SK-N-SH (cell line): ENCODE measurements around the gene MACO1.

Experiments used
- CHD2 ChIP-seq: fragments of 150-350 bp; IDR thresholded peaks from 2 replicates; pipeline ENCODE4 v1.6.1; 2018; ENCODE audit warnings: low read length; ENCODE audit not compliant: partially characterized antibody
- EP300 ChIP-seq, 2 experiments: IDR thresholded peaks; 2 replicates each; pipeline versions ENCODE4 v1.4.0 to v1.6.1; 2012; ENCODE audit warnings: borderline replicate concordance in 1 of 2, low read depth in 1 of 2, low read length in 1 of 2
- FOXJ3 ChIP-seq: sonication (generic); formaldehyde crosslinking; IDR thresholded peaks from 2 replicates; pipeline ENCODE4 v1.5.1; 2020; ENCODE audit warnings: mild to moderate bottlenecking, missing genetic modification reagents
- GATA2 ChIP-seq: sonication (generic); formaldehyde crosslinking; IDR thresholded peaks from 2 replicates; pipeline ENCODE4 v1.5.0; 2020; ENCODE audit warnings: mild to moderate bottlenecking, missing genetic modification reagents
- NFIC ChIP-seq: IDR thresholded peaks from 2 replicates; pipeline ENCODE4 v1.4.0; 2012; ENCODE audit warnings: borderline replicate concordance
- POLR2AphosphoS5 ChIP-seq: IDR thresholded peaks from 2 replicates; pipeline ENCODE4 v1.6.1; 2012; ENCODE audit warnings: low read depth, low read length
- RAD21 ChIP-seq: IDR thresholded peaks from 2 replicates; pipeline ENCODE4 v1.6.1; 2012; ENCODE audit warnings: mild to moderate bottlenecking, low read length
- RXRA ChIP-seq: IDR thresholded peaks from 2 replicates; pipeline ENCODE4 v1.4.0; 2012; ENCODE audit warnings: low read depth, mild to moderate bottlenecking, borderline replicate concordance
- TCF12 ChIP-seq: IDR thresholded peaks from 2 replicates; pipeline ENCODE4 v1.4.0; 2012
- YY1 ChIP-seq: IDR thresholded peaks from 2 replicates; pipeline ENCODE4 v1.4.0; 2012; ENCODE audit warnings: low read depth, mild to moderate bottlenecking
- TF ChIP-seq, protein P1 (sequence below): fragments of 200-600 bp; sonication (generic); IDR thresholded peaks from 2 replicates; pipeline ENCODE4 v1.6.1; 2017; ENCODE audit warnings: antibody characterized with exemption, mild to moderate bottlenecking, moderate library complexity
- TF ChIP-seq, protein P2 (sequence below): IDR thresholded peaks from 2 replicates; pipeline ENCODE4 v1.6.1; 2012; ENCODE audit warnings: mild to moderate bottlenecking, low read depth, low read length, moderate library complexity
- TF ChIP-seq, protein P3 (sequence below): IDR thresholded peaks from 2 replicates; pipeline ENCODE4 v1.4.0; 2012; ENCODE audit warnings: low read depth

GRCh38 chr1:25461849-25462248 lies 31.2 kb downstream of the MACO1 start:
- TF ChIP-seq, protein P1, sequence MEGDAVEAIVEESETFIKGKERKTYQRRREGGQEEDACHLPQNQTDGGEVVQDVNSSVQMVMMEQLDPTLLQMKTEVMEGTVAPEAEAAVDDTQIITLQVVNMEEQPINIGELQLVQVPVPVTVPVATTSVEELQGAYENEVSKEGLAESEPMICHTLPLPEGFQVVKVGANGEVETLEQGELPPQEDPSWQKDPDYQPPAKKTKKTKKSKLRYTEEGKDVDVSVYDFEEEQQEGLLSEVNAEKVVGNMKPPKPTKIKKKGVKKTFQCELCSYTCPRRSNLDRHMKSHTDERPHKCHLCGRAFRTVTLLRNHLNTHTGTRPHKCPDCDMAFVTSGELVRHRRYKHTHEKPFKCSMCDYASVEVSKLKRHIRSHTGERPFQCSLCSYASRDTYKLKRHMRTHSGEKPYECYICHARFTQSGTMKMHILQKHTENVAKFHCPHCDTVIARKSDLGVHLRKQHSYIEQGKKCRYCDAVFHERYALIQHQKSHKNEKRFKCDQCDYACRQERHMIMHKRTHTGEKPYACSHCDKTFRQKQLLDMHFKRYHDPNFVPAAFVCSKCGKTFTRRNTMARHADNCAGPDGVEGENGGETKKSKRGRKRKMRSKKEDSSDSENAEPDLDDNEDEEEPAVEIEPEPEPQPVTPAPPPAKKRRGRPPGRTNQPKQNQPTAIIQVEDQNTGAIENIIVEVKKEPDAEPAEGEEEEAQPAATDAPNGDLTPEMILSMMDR = no peak
- TF ChIP-seq EP300 (IDR thresholded peaks at IDR 0.05; ENCODE audit: borderline replicate concordance in 1 of 2, low read depth in 1 of 2, low read length in 1 of 2) (no peak), RAD21 (no peak), RXRA (no peak), FOXJ3 (no peak), TCF12 (no peak), CHD2 (no peak), YY1 (no peak), POLR2AphosphoS5 (no peak), GATA2 (CRISPR knock-in tag) (no peak), NFIC (no peak)
- TF ChIP-seq, protein P2, sequence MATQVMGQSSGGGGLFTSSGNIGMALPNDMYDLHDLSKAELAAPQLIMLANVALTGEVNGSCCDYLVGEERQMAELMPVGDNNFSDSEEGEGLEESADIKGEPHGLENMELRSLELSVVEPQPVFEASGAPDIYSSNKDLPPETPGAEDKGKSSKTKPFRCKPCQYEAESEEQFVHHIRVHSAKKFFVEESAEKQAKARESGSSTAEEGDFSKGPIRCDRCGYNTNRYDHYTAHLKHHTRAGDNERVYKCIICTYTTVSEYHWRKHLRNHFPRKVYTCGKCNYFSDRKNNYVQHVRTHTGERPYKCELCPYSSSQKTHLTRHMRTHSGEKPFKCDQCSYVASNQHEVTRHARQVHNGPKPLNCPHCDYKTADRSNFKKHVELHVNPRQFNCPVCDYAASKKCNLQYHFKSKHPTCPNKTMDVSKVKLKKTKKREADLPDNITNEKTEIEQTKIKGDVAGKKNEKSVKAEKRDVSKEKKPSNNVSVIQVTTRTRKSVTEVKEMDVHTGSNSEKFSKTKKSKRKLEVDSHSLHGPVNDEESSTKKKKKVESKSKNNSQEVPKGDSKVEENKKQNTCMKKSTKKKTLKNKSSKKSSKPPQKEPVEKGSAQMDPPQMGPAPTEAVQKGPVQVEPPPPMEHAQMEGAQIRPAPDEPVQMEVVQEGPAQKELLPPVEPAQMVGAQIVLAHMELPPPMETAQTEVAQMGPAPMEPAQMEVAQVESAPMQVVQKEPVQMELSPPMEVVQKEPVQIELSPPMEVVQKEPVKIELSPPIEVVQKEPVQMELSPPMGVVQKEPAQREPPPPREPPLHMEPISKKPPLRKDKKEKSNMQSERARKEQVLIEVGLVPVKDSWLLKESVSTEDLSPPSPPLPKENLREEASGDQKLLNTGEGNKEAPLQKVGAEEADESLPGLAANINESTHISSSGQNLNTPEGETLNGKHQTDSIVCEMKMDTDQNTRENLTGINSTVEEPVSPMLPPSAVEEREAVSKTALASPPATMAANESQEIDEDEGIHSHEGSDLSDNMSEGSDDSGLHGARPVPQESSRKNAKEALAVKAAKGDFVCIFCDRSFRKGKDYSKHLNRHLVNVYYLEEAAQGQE = no peak
- TF ChIP-seq, protein P3, sequence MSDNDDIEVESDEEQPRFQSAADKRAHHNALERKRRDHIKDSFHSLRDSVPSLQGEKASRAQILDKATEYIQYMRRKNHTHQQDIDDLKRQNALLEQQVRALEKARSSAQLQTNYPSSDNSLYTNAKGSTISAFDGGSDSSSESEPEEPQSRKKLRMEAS = no peak
